ENCODE results near the gene LRRIQ1.

DNA sequence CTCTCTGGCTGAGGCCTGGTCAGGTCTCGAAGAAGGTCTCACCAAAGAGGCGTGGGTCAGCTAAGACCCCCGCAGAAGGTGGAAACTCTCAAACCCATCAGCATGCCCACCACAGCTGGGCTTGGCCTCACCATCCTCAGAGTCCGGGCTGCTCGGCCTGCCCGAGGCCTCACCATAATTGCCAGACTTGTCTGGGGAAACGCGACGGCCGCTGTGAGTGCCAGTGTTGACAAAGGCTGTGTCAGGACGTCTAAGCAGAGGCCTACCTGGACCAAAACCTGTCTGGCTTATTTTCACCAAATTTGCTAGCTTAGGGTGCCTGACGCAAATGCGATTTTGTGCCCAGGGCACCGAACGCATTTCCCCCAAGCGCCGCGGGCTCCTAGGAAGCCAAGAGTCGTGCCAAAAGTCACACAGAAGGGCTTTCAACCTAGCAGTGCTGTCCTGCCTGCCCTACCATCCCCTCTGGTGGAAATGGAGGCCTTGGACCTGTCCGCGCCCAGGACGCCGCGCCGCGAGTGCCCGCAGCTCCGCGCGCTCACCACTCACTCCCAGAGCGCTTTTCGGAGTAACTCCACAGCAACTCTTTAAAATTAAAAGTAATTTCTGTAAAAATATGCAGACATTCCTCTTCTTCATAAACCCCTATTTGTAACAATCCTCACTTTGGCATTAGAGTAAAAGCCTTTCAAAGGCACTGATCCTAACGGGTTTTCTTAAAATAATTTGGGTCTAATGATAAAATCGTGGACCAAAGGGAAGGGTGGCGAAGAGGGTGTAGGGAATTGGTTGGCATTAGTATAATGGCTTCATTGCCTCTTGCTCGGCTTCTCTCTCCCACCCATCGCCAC lies 242.7 kb downstream of the LRRIQ1 start:
- TF ChIP-seq CTCF (IDR thresholded peaks at IDR 0.05; ENCODE audit: low read depth, low read length) (no peak), EZH2phosphoT487 (IDR thresholded peaks at IDR 0.05; ENCODE audit: low read depth) (no peak)
